ENCODE data around the gene LGALS7.
"Not testable (repeated sequence)": the region's sequence is repeated elsewhere in the genome, so short reads cannot be mapped to it uniquely, and the experiment has no call there.

LGALS7 gene

GRCh38 chr19:38799104-38799503, 25.8 kb upstream of the LGALS7 start:
- DNase-seq: no peak

DNA sequence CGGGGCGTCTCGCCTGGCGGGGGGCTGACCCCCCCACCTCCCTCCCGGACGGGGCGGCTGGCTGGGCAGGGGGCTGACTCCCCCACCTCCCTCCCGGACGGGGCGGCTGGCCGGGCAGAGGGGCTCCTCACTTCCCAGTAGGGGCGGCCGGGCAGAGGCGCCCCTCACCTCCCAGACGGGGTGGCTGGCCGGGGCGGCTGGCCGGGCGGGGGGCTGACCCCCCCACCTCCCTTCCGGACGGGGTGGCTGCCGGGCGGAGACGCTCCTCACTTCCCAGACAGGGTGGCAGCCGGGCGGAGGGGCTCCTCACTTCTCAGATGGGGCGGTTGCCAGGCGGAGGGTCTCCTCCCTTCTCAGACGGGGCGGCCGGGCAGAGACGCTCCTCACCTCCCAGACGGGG, 24.5 kb upstream of the LGALS7 start:
- not testable (repeated sequence) for DNase-seq

GRCh38 chr19:38796154-38796553, 22.8 kb upstream of the LGALS7 start:
- DNase-seq: no peak

GRCh38 chr19:38795549-38795948, 22.2 kb upstream of the LGALS7 start:
- no peak for DNase-seq

GRCh38 chr19:38793671-38794070, 20.4 kb upstream of the LGALS7 start:
- DNase-seq: no peak

- no peak for DNase-seq
Observed at GRCh38 chr19:38793177-38793576, 19.9 kb upstream of the LGALS7 start.

DNA sequence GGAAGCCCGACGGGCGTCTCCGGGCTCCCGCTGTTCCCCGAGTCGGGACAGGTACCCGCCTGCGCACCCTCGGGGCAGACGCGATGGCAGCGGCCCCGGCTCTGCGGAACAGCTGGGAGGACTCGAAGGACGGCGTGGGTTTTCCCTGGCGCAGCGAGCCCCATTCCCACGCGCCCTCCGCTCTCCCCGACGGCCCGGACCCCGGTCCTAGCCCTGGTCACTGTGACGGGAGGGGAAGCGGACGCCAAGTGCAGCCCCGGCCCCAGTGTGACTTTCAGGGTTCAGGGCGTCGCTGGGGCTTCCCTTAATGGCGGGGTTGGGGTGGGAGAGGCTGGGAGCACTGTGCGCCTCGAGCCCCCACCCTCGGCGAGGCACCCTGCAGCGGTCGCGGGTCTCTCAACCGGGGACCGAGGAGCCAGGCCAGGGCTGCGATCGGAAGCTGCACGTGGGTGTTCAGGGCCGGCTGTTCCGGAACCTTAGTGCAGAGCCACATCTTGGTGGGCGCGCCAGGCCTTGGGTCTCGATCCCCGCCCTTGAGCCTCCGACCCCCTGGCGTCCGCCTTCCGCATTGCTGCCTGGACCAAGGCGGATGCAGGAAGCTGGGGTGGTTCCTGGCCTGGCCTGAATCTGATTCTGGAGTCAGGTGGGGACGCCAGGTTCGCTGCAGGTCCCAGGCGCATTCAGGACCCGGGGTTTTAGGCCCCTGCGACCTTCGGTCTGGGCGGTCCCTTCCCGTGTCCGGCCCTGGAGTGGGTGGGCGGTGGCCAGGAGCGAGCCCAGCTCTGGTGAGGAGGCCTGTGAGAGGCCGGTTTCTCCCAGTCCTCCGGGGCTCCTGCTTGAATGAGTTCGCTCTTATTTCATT, 19.2 kb upstream of the LGALS7 start:
- peak; percentile 55 for DNase-seq

DNA sequence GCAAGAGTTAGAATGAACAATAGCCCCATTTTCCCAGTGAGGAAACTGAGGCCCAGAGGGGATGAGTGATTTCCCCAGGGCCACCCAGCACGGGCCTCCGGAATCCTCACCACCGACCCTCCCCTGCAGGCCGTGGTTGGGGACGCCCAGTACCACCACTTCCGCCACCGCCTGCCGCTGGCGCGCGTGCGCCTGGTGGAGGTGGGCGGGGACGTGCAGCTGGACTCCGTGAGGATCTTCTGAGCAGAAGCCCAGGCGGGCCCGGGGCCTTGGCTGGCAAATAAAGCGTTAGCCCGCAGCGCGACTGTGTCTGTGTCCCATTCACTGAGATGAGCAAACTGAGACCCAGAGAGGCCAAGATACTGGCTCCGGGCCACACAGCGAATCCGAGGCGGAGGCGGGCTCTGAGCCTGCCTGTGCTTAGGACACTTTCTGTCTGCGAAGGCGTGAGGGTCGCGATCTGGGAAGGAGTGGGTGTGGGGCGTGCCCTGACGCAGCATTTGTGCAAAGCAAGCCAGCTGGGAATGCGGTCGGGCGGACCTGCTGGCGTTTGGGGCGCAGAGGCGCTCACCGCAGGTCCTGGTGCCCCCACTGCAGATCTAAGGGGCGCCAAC, 18.2 kb upstream of the LGALS7 start:
- DNase-seq: not testable (repeated sequence)

GRCh38 chr19:38790507-38791403, 17.4 kb upstream of the LGALS7 start:
- DNase-seq: not testable (repeated sequence)

- DNase-seq: no peak
Observed at GRCh38 chr19:38788478-38789243, 15.3 kb upstream of the LGALS7 start, which contains the start of gene LGALS7B. TSS of gene LGALS7B (plus strand) at chr19:38789200. CDS start at chr19:38789227, 27 bp downstream.

- no peak for DNase-seq
Observed at GRCh38 chr19:38786572-38787265, 13.4 kb upstream of the LGALS7 start.

DNA sequence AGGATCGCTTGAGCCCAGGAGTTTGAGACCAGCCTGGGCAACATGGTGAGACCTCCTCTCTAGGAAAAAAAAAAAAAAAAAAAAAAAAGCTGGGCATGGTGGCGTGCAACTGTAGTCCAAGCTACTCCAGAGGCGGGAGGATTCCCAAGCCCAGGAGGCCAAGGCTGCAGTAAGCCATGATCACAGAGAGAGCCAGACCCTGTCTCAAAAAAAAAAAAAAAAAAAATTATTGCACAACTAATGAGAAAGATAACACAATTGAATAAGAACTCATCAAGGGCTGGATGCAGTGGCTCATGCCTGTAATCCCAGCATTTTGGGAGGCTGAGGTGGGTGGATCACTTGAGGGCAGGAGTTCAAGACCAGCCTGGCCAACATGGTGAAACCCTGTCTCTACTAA, 12.7 kb upstream of the LGALS7 start:
- not testable (repeated sequence) for DNase-seq

GRCh38 chr19:38785187-38785699, 11.9 kb upstream of the LGALS7 start:
- DNase-seq: no peak

DNA sequence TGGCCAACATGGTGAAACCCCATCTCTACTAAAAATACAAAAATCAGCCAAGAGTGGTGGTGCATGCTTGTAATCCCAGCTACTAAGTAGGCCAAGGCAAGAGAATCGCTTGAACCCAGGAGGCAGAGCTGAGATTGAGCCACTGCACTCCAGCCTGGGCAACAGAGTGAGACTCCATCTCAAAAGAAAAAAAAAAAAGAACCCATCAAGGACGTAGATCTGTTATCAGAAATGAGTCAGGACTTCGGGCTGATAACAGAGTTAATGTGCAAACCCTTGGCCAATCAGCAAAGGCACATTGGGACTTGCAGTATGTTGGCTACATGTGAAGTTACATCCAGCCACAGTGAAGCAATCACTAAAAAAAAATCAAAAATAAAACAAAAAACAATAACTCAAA, 10.9 kb upstream of the LGALS7 start:
- DNase-seq: no peak

GRCh38 chr19:38782212-38782611, 8.9 kb upstream of the LGALS7 start:
- DNase-seq: not testable (repeated sequence)

- DNase-seq: no peak
Observed at GRCh38 chr19:38781058-38781457, 7.7 kb upstream of the LGALS7 start.

DNA sequence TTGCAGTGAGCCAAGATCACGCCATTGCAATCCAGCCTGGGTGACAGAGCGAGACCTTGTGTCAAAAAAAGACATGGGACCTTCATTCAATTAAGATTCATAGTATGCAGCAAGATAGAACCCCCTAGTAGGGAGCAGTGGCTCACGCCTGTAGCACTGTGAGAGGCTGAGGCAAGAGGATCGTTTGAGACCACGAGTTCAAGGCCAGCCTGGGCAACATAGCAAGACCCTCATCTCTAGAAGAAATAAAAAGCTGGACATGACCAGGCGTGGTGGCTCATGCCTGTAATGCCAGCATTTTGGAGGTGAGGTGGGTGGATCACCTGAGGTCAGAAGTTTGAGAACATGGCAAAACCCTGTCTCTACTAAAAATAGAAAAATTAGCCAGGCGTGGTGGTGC, 7.1 kb upstream of the LGALS7 start:
- no peak for DNase-seq

DNA sequence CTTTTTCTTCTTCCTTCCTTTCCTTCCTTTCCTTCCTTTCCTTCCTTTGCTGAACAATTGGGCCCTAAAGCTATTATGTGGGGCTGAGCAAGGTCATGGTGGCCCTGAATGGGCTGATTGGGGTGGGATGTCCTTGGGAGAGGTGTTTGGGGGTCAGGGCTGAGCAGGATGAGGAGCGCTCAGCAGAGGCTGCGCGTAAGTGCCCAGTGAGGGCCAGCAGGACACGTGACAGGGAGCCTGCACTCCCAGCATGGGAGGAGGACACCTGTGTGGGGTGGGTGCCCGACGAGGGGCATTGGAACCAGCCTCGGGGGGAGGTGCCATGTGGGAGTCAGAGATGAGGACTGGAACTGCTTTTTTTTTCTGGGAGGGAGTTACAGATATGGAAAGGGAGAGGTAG, 5.4 kb upstream of the LGALS7 start:
- no peak for DNase-seq

DNA sequence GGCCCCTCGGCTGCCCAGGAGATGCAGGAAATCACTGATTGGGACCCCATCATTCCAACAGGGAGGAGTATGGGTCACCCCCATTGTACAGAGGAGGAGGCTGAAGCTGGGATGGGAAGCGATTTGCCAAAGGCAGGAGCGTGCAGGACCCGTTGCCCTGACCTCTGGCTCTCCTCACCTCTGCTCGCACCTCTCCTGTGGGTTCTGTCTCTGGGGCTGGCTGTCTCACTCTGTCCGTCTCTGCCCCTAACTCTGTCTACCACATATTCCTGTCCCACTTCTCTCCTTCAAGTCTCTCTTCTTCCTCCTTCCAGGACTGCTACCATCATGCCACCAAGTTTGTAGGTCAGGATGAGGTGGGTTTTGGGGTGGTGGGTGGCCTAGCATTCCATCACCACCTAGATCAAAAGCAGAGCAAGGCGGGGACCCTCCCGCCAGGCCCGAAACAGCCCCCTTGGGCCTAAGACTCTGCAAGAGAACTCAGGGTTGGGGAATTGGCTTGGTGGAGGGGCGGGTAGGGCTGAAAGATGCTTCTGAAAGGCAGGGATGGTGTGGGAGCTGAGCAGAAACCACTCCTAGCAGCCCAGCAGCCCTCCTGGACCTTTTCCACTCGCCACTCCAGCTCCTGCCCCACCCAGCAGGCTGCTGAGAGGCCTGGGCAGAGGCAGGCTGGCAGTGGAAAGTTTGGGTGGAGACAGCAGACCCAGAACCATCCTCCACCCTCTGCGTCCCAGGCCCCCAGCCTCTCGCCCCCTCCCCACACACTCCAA, 1.0 kb upstream of the LGALS7 start:
- no peak for DNase-seq

DNA sequence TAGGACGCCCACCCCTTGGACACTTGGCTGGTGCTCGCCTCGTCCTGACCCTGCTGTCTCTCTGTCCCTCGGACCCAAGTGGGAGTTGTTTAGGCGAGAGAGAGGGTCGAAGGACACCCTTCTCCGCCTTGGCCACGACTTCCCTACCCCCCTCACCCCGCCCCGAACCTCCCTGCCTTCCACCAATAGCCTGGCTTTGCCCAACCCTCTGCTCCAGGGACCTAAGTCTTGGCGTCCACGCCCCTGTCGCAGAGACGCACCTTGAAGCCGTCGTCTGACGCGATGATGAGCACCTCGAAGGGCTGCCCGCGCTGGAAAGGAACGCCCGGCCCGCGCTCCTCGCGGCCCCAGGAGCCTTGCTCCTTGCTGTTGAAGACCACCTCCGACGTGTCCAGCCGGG, 1.7 kb downstream of the LGALS7 start:
- not testable (repeated sequence) for DNase-seq

DNA sequence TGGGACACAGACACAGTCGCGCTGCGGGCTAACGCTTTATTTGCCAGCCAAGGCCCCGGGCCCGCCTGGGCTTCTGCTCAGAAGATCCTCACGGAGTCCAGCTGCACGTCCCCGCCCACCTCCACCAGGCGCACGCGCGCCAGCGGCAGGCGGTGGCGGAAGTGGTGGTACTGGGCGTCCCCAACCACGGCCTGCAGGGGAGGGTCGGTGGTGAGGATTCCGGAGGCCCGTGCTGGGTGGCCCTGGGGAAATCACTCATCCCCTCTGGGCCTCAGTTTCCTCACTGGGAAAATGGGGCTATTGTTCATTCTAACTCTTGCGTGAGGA, 2.4 kb downstream of the LGALS7 start:
- DNase-seq: not testable (repeated sequence)

Data from left hindlimb (tissue), 1 donor.